ENCODE data around the gene FOXO3. TPM values are rescaled to one million over a fixed set of nuclear protein-coding genes. Genes with fewer than 3 reads are reported as not detected.

FOXO3 gene
- polyA plus RNA-seq, 1 of the 3 experiments (the other 2 are of a cell fraction) = 8.1 TPM

DNA sequence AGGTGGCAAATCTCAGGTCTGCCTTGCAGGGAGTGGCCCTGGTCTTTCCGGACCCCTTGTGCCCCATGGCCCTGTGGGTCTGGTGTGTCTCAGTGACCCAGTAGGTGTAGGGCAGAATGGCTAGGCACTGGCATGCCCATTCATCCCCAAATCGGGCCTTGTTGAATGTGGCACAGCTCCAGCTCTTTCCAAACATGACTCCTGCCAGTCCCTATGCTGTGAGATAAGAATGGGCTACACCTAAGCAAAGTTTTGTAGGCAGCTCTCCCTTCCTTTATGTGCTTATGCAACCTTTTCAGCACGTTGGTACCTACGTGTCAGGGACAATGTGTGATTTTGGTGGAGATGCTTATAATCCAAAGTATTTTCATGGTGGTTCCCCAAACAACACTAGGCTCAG is 33.9 kb downstream of the FOXO3 start (continued):
- TF ChIP-seq, protein P1, sequence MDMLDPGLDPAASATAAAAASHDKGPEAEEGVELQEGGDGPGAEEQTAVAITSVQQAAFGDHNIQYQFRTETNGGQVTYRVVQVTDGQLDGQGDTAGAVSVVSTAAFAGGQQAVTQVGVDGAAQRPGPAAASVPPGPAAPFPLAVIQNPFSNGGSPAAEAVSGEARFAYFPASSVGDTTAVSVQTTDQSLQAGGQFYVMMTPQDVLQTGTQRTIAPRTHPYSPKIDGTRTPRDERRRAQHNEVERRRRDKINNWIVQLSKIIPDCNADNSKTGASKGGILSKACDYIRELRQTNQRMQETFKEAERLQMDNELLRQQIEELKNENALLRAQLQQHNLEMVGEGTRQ (IDR thresholded peaks at IDR 0.05; ENCODE audit: borderline replicate concordance, low read depth, low read length) = no peak
- no peak for TF ChIP-seq ELF1 (IDR thresholded peaks at IDR 0.05)
- no peak for TF ChIP-seq TCF12 (IDR thresholded peaks at IDR 0.05)
- no peak for TF ChIP-seq GABPA (IDR thresholded peaks at IDR 0.05; ENCODE audit: low read depth)

DNA sequence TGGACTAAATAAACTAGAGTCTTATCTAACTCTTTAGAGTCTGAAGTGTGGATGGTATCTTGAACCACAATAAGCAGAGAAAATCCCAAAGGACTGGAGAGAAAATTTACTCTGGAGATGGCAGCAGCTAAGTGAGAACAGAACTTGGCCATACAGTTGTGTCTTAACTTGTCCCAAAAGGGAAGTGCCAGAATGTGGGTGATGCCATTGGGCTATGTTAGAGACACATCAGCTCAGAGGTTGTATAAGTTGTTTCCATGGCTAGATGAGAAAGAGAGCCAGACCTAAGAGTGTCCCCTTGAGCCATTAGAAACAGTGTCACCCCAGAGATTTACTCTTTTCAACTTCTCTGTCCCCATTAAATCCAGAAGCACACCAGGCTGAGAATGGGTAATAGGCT is 36.2 kb downstream of the FOXO3 start:
- Histone ChIP-seq H3K9me3 (no peaks in the 10 kb centered on the region), H3K9ac (no peak overlapping the region), H2AFZ (ENCODE audit: low read depth) (no peak overlapping the region), H3K4me3 (ENCODE audit: low read depth in 2 of 2, low read length in 1 of 2) (no peak overlapping the region), H3K27ac (ENCODE audit: low read depth in 2 of 2, low read length in 1 of 2) (peak overlapping the region in 1 of 2 experiments; percentile 81; a peak in 2 of 4 replicates), H4K20me1 (ENCODE audit: insufficient read depth) (peaks cover 36% of the 10 kb centered on the region), H3K4me2 (no peak overlapping the region), H3K79me2 (ENCODE audit: insufficient read depth) (peaks cover 98% of the 10 kb centered on the region), H3K27me3 (ENCODE audit: insufficient read depth) (no peaks in the 10 kb centered on the region), H3F3A (replicated peaks; ENCODE audit: insufficient read depth) (no peaks in the 10 kb centered on the region), H3K9me2 (no peaks in the 10 kb centered on the region), H3K4me1 (ENCODE audit: control insufficient read depth in 1 of 2, insufficient read depth in 2 of 2, low read depth in 1 of 2, low read length in 1 of 2) (peaks cover 15 to 38% of the 10 kb centered on the region in 2 experiments), H3K36me3 (replicated peaks in 1 of 2; ENCODE audit: control insufficient read depth in 1 of 2, insufficient read depth in 2 of 2, low read length in 1 of 2) (no peaks in the 10 kb centered on the region)
- POLR2A ChIA-PET = no interaction called here
- DNase-seq = no peak
- CTCF ChIA-PET = interaction anchor here (0.7 to 1.7 kb wide), 3 partner anchors 10 to 297 kb away, joined by 3 to 6 read pairs (median 4); no protein-coding TSS in a partner anchor
- no peak for TF ChIP-seq POLR2AphosphoS5 (IDR thresholded peaks at IDR 0.05; ENCODE audit: low read depth, low read length)
- no peak for TF ChIP-seq NFIC (IDR thresholded peaks at IDR 0.05; ENCODE audit: borderline replicate concordance)

DNA sequence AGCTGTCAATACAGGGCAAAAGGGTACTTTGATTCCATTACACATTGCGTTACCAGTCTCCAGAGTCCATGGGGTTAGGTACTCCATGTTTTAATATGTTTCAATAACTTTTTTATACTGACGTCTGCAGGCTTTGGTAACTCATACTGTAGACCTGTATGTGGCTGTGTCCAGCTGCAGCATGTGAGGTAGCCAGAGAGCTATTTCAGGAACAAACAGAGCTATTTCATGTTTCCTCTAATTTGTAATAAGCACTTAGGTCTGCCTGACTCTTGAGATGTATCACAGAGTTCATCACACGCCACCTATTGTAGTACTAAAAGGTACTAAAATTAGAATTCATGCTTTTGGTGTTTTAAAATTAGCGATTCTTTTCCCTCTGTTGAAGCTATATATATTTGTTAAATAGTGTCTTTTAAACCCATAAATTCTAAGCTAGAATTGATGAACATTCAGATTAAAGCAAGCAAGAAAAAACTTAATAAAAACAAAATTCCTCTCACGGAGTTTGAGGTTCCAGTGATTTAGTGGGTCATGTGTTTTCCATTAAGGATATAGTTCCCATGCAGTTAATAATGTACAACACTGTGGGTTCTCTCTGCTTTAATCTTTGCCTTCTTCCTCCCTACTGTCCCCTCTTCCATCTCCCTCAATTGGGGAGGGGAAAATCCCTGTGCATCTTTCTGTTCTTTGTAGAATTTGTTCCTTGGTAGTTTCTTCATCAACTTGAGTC is 37.0 kb downstream of the FOXO3 start:
- Histone ChIP-seq H3K4me1 (ENCODE audit: control insufficient read depth in 1 of 2, insufficient read depth in 2 of 2, low read depth in 1 of 2, low read length in 1 of 2) (peaks cover 8 to 34% of the 10 kb centered on the region in 2 experiments), H3K4me2 (0 out of 2 replicates have a peak overlapping the region, but pooled peaks have one; percentile 19), H3K9ac (no peak overlapping the region), H3K9me2 (no peaks in the 10 kb centered on the region), H4K20me1 (ENCODE audit: insufficient read depth) (peaks cover 36% of the 10 kb centered on the region), H3K79me2 (ENCODE audit: insufficient read depth) (peaks cover 97% of the 10 kb centered on the region), H3K27me3 (ENCODE audit: insufficient read depth) (no peaks in the 10 kb centered on the region), H3K36me3 (replicated peaks in 1 of 2; ENCODE audit: control insufficient read depth in 1 of 2, insufficient read depth in 2 of 2, low read length in 1 of 2) (peaks cover 0 to 3% of the 10 kb centered on the region in 2 experiments), H3K27ac (ENCODE audit: low read depth in 2 of 2, low read length in 1 of 2) (peak overlapping the region; percentile 42 to 81; a peak in 3 of 4 replicates), H3K9me3 (no peaks in the 10 kb centered on the region), H2AFZ (ENCODE audit: low read depth) (no peak overlapping the region), H3K4me3 (ENCODE audit: low read depth in 2 of 2, low read length in 1 of 2) (no peak overlapping the region), H3F3A (replicated peaks; ENCODE audit: insufficient read depth) (no peaks in the 10 kb centered on the region)
- ChIA-PET CTCF (interaction anchor here (0.7 to 1.7 kb wide), 4 partner anchors 10 to 296 kb away, joined by 3 to 6 read pairs (median 4); no protein-coding TSS in a partner anchor), POLR2A (no interaction called here)
- DNase-seq = no peak
- WGBS (ENCODE audit: low lambda C conversion rate) = 53% methylated on average over 5 of the region's 5 CpGs
- TF ChIP-seq NFIC (IDR thresholded peaks at IDR 0.05; ENCODE audit: borderline replicate concordance) (no peak), TCF12 (IDR thresholded peaks at IDR 0.05) (peak; percentile 26; the same call in 1 of the 2 replicates), NRF1 (IDR thresholded peaks at IDR 0.05; ENCODE audit: low read depth, low read length) (no peak), MEF2A (IDR thresholded peaks at IDR 0.05; ENCODE audit: borderline replicate concordance, low read depth) (0 out of 2 replicates have a peak, but pooled peaks have one; percentile 37)

Measured in SK-N-SH (cell line).